Retinal pigment epithelial cell (primary cell): ENCODE data around the gene HES4.

Experiments
- DNase-seq: peaks from one replicate; pipeline ENCODE4 v3.0.0-alpha.2; 2010; ENCODE audit warnings: low read depth
- H3K4me3 ChIP-seq: 2 replicates; pipeline ENCODE4 v1.5.1; 2011; ENCODE audit warnings: mild to moderate bottlenecking, low read length, control low read depth, moderate library complexity
- CTCF ChIP-seq: conservative IDR thresholded peaks from 2 replicates; pipeline ENCODE4 v1.5.1; 2011; ENCODE audit warnings: low read depth, low read length, control low read depth, inconsistent platforms

Gene HES4

GRCh38 chr1:958823-959730 is 40.8 kb downstream of the HES4 start, which contains the start of gene NOC2L:
Gene NOC2L (minus strand): TSS chr1:959256. CDS start chr1:959240, 16 bp downstream.
- DNase-seq: no peak
- TF ChIP-seq CTCF: no peak

GRCh38 chr1:956636-957035 is 43.3 kb downstream of the HES4 start:
- TF ChIP-seq CTCF: no peak

More at GRCh38 chr1:958823-959730, 40.8 kb downstream of the HES4 start, which contains the start of gene NOC2L:
- peak within 1 kb of the TSS; percentile 99 for H3K4me3 ChIP-seq

GRCh38 chr1:955474-955873 is 44.4 kb downstream of the HES4 start:
- DNase-seq: no peak
- no peak overlapping the region for H3K4me3 ChIP-seq
- TF ChIP-seq CTCF: no peak

More at GRCh38 chr1:956636-957035, 43.3 kb downstream of the HES4 start:
- DNase-seq: no peak
- H3K4me3 ChIP-seq: no peak overlapping the region

- no peak for TF ChIP-seq CTCF
- H3K4me3 ChIP-seq: no peak overlapping the region
- DNase-seq: no peak
These were observed 45.0 kb downstream of the HES4 start for GRCh38 chr1:954927-955326.

- no peak for DNase-seq
- TF ChIP-seq CTCF: no peak
- H3K4me3 ChIP-seq: no peak overlapping the region
These were observed 46.2 kb downstream of the HES4 start for GRCh38 chr1:953524-954320.

- TF ChIP-seq CTCF: no peak
- H3K4me3 ChIP-seq: no peak overlapping the region
- DNase-seq: no peak
These were observed 47.3 kb downstream of the HES4 start for GRCh38 chr1:952603-953002.
